HG03045 (cell line): ENCODE data around the gene KRTAP12-1.

Source experiments
- ATAC-seq: cut with Tn5 transposase; IDR thresholded peaks from one replicate; pipeline ENCODE4 v1.9.1; 2021; ENCODE audit warnings: mild to moderate bottlenecking, moderate library complexity; ENCODE audit not compliant: unreplicated experiment

Gene KRTAP12-1

DNA sequence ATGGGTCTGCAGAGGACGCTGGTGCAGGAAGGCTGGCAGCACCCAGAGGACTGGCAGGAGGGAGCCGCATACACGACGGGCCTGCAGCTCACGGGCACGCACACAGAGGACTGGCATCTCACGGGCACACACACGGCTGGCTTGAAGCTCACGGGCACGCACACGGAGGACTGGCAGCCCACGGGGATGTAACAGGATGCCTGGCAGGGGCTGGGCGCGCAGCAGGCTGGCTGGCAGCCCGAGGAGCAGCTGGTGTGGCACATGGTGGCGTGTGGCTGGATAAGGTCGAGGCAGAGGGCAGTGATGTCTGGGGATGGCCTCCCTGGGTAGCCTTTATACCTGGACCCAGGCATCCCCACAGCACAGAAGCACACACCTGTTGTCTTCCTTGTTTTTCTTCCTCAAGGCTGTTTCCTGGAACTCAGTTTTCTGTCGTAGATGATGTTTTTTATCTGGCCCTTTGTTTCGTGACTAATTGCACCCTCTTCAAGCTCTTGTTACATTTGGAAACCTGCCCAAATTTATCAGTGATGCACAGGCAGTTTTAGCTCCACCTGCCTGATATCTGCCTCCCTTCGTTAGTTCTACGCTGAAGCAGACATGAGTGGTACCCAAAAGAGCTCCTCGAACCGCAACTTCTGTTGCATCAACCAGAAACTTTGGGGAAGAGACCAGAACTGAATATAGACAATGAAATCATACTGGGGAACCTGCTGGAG is at the start of gene KRTAP12-1:
Gene KRTAP12-1 (minus strand): TSS at position 303 of the 719 bp plus-strand sequence. CDS start 40 bp downstream, at position 263.
- no peak for ATAC-seq

DNA sequence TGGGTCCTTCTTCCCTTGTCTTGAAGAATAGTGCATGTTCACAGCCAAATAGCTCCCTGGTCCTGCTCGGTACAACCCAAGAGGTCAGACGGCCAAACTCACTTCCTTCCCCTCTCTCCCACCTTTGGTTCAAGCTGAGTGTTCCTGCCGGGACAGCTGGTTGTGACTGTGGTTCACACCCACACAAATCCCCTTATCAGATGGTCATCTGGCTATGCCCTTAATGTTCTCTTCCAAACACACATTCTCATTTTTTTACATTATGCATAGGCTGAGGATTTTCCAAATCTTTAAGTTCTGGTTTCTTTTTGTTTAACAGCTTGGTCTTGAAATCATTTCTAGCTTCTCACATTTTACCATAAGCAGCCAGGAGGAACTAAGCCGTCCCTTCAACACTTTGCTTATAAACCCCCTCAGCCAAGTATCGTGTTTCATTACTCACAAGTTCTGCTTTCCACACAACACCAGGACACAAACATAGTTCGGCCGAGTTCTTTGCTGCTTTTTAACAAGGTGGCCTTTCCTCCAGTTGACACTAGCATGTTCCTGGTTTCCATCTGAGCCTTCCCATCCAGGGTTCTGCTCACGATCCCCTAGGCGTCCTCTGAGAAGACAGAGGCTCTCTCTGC is 49.1 kb upstream of the KRTAP12-1 start:
- ATAC-seq = no peak

- ATAC-seq = no peak
Observed at GRCh38 chr21:44730028-44730395, 48.0 kb upstream of the KRTAP12-1 start.

GRCh38 chr21:44729336-44730027 is 47.5 kb upstream of the KRTAP12-1 start:
- ATAC-seq = no peak

GRCh38 chr21:44728716-44729115 is 46.8 kb upstream of the KRTAP12-1 start:
- no peak for ATAC-seq

GRCh38 chr21:44727757-44728156 is 45.8 kb upstream of the KRTAP12-1 start:
- no peak for ATAC-seq

- ATAC-seq = no peak
Observed at GRCh38 chr21:44727321-44727720, 45.4 kb upstream of the KRTAP12-1 start.

DNA sequence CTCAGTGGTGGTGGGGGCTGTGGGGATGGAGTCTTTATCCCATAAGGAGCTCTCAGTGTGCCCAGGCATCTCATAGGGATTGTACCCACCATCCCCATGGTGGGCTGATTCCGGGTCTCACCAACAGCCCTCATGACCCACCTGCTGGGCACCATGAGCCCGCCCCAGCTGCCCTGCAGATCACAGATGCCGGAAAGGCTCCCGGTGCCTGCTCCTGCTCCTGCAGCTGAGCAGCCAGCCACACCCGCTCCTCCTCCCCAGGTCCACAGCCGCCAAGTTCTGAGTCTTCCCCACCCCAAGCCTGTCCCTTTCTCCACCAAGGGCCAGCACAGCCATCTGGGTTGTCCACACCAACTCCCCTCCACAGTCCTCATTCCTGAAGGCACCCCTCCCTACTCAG is 44.9 kb upstream of the KRTAP12-1 start:
- no peak for ATAC-seq

DNA sequence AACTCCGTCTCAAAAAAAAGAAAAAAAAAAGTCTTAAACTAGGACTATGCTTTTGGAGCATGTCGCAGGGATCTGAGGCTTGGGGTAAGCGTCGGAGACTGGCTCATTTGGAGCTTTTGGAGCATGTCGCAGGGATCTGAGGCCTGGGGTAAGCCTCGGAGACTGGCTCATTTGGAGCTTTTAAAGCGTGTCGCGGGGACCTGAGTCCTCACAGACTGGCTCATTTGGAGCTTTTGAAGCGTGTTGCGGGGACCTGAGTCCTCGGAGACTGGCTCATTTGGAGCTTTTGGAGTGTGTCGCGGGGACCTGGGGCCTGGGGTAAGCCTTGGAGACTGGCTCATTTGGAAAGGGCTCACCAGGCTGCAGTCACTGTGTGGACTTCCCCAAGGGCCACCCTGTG is 43.0 kb upstream of the KRTAP12-1 start:
- no peak for ATAC-seq

DNA sequence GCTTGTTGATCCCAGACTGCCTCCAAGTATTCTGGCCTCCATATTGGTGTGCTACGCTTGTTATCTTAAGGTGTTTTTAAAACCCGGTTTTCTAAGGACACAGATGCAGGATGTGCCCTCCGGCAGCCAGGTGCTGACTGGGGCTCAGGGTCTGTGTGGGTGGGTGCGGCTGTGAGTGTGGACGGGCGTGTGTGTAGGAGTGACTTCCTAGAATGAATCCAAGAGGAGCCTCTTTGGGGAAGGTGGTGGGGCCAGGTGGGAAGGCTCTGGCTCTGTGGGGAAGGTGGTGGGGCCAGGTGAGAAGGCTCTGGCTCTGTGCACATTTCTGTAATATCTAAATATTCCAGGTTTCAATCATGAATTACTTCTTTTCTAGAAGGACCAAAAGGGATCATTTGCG is 42.2 kb upstream of the KRTAP12-1 start:
- no peak for ATAC-seq

GRCh38 chr21:44723177-44724131 is 41.5 kb upstream of the KRTAP12-1 start:
- no peak for ATAC-seq

GRCh38 chr21:44722731-44723130 is 40.8 kb upstream of the KRTAP12-1 start:
- ATAC-seq = no peak

DNA sequence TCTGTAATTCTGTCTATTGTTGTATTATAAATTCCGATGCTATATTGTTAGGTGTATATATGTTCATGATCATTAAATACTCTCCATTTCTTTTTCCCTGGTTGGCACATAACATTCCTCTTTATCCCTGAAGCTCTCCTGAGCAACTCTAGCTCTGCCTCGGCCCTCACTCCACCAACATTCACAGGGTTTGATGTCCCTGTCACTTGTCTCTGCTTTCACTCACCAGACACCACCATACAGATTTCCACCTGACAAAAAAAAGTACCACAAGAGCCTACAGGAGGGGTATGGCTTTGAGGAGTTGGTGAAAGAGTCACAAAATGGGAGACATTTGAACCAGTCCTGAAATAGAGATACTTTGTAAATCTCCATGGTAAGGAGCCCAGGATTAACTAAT is 38.2 kb upstream of the KRTAP12-1 start:
- no peak for ATAC-seq

GRCh38 chr21:44718571-44718970 is 36.6 kb upstream of the KRTAP12-1 start:
- no peak for ATAC-seq

DNA sequence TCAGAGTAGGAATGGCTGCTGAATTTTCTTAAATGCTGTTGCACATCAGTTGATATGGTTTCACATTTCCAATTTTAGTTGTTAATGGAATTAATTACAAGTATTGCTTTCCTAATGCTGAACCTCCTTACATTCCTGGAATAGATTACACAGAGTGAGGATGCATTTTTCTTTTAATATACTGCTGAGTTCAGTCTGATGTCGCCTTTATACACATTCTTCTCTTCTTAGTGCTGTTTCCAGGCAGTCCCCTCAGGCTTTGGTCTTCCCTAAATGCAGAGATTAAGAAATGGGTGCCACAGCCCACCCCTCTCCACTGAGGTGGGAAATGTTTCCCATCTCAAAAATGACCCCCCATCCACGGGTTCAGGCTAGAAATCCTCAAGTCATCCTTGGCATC is 36.1 kb upstream of the KRTAP12-1 start:
- no peak for ATAC-seq

- no peak for ATAC-seq
Observed at GRCh38 chr21:44716984-44717383, 35.0 kb upstream of the KRTAP12-1 start.

- ATAC-seq = no peak
Observed at GRCh38 chr21:44714905-44715304, 32.9 kb upstream of the KRTAP12-1 start.

- ATAC-seq = no peak
Observed at GRCh38 chr21:44713846-44714245, 31.9 kb upstream of the KRTAP12-1 start.

- no peak for ATAC-seq
Observed at GRCh38 chr21:44713130-44713529, 31.2 kb upstream of the KRTAP12-1 start.

- ATAC-seq = no peak
Observed at GRCh38 chr21:44712203-44713028, 30.5 kb upstream of the KRTAP12-1 start.
